Esophagus squamous epithelium (tissue), 4 donors: ENCODE data around the gene TEX2.

ENCODE experiments used
- POLR2A ChIP-seq, 4 donors: fragments of 450-650 bp; IDR thresholded peaks; one replicate each; pipeline ENCODE4 v1.6.1; 2017; ENCODE audit warnings: antibody characterized with exemption in 4 of 4, mild to moderate bottlenecking in 4 of 4, moderate library complexity in 3 of 4
- TF ChIP-seq, protein P1 (sequence below), 6 experiments: fragments of 450-650 bp in 4 of 6; fragments of 200-600 bp in 2 of 6; sonication (generic) in 2 of 6; IDR thresholded peaks; one replicate each; pipeline ENCODE4 v1.5.1; 2016 to 2019; ENCODE audit warnings: antibody characterized with exemption in 6 of 6, mild to moderate bottlenecking in 4 of 6, moderate library complexity in 4 of 6

DNA sequence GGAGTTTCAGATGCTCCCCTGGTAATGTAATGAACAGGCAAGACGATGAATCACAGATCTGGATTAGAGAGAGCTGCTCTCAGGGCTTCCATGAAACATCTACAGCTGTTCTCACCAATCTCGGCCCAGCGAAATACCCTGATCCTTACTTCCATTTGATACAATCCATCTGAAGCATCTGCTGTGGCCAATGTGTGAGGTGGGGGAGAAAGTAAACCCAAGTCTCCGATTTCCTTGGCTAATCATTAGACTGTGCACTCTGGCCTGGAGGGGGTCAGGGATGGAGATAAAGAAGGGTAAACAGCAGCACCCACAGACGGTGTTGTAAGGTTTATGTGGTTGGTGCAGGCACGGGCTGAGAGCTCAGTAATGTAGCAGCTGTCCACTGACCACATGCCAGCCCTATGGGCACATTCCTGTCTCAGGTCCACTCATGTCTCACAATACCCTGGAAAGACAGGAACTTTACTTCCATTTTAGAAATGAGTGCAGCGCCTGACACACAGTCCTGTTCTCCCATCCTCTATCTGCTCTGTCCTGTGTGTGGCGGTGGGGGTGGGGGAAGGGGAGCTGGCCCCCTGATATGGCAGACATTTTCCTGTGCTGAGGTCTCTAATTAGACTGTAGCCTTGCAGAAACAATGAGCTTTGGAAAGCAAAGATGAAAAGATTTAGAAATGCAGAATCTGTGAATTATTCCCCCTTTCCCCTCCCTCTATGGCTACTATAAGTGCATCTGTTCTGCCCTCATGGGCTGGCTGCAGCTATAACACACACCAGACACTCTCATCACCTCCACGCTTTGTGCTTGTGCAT lies 84.8 kb downstream of the TEX2 start:
- TF ChIP-seq, protein P1, sequence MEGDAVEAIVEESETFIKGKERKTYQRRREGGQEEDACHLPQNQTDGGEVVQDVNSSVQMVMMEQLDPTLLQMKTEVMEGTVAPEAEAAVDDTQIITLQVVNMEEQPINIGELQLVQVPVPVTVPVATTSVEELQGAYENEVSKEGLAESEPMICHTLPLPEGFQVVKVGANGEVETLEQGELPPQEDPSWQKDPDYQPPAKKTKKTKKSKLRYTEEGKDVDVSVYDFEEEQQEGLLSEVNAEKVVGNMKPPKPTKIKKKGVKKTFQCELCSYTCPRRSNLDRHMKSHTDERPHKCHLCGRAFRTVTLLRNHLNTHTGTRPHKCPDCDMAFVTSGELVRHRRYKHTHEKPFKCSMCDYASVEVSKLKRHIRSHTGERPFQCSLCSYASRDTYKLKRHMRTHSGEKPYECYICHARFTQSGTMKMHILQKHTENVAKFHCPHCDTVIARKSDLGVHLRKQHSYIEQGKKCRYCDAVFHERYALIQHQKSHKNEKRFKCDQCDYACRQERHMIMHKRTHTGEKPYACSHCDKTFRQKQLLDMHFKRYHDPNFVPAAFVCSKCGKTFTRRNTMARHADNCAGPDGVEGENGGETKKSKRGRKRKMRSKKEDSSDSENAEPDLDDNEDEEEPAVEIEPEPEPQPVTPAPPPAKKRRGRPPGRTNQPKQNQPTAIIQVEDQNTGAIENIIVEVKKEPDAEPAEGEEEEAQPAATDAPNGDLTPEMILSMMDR (IDR thresholded peaks at IDR 0.05): no peak
- TF ChIP-seq POLR2A (IDR thresholded peaks at IDR 0.05): no peak
